GM18870 (cell line): ENCODE data around the gene FOXRED2.
"Not testable (repeated sequence)": the region's sequence is repeated elsewhere in the genome, so short reads cannot be mapped to it uniquely, and the experiment has no call there.

ENCODE experiments used
- ATAC-seq: cut with Tn5 transposase; IDR thresholded peaks from one replicate; pipeline ENCODE4 v1.9.1; 2021; ENCODE audit warnings: moderate library complexity; ENCODE audit not compliant: unreplicated experiment

Gene FOXRED2

GRCh38 chr22:36519906-36520305 lies 13.1 kb upstream of the FOXRED2 start:
- ATAC-seq = not testable (repeated sequence)

- ATAC-seq = no peak
Measured at GRCh38 chr22:36514766-36515165, 7.9 kb upstream of the FOXRED2 start.

GRCh38 chr22:36512991-36513390 lies 6.2 kb upstream of the FOXRED2 start:
- ATAC-seq = no peak

- ATAC-seq = no peak
Measured at GRCh38 chr22:36512333-36512732, 5.5 kb upstream of the FOXRED2 start.

- no peak for ATAC-seq
Measured at GRCh38 chr22:36510966-36511881, 4.4 kb upstream of the FOXRED2 start.

- no peak for ATAC-seq
Measured at GRCh38 chr22:36510384-36510783, 3.5 kb upstream of the FOXRED2 start.

GRCh38 chr22:36507518-36508010 lies 724 bp upstream of the FOXRED2 start:
- no peak for ATAC-seq

GRCh38 chr22:36505998-36506635 lies 723 bp downstream of the FOXRED2 start:
- ATAC-seq = no peak

GRCh38 chr22:36497910-36498665 lies 8.8 kb downstream of the FOXRED2 start:
- ATAC-seq = no peak

GRCh38 chr22:36493690-36494110 lies 13.1 kb downstream of the FOXRED2 start:
- no peak for ATAC-seq

- ATAC-seq = no peak
Measured at GRCh38 chr22:36492109-36492508, 14.7 kb downstream of the FOXRED2 start.

GRCh38 chr22:36491155-36491554 lies 15.7 kb downstream of the FOXRED2 start:
- ATAC-seq = no peak

GRCh38 chr22:36486619-36487384 lies 20.0 kb downstream of the FOXRED2 start:
- no peak for ATAC-seq

- no peak for ATAC-seq
Measured at GRCh38 chr22:36481393-36482168, 25.3 kb downstream of the FOXRED2 start, which contains the start of gene TXN2. TXN2 (minus strand) TSS chr22:36481640; CDS start chr22:36480837, 803 bp downstream.

- no peak for ATAC-seq
Measured at GRCh38 chr22:36480941-36481392, 25.9 kb downstream of the FOXRED2 start.

GRCh38 chr22:36478966-36479365 lies 27.9 kb downstream of the FOXRED2 start:
- no peak for ATAC-seq

GRCh38 chr22:36475341-36475740 lies 31.5 kb downstream of the FOXRED2 start:
- no peak for ATAC-seq

- ATAC-seq = no peak
Measured at GRCh38 chr22:36472689-36473088, 34.2 kb downstream of the FOXRED2 start.

GRCh38 chr22:36471341-36471821 lies 35.5 kb downstream of the FOXRED2 start:
- ATAC-seq = no peak
